ENCODE data around the gene HTRA3.

HTRA3 gene

DNA sequence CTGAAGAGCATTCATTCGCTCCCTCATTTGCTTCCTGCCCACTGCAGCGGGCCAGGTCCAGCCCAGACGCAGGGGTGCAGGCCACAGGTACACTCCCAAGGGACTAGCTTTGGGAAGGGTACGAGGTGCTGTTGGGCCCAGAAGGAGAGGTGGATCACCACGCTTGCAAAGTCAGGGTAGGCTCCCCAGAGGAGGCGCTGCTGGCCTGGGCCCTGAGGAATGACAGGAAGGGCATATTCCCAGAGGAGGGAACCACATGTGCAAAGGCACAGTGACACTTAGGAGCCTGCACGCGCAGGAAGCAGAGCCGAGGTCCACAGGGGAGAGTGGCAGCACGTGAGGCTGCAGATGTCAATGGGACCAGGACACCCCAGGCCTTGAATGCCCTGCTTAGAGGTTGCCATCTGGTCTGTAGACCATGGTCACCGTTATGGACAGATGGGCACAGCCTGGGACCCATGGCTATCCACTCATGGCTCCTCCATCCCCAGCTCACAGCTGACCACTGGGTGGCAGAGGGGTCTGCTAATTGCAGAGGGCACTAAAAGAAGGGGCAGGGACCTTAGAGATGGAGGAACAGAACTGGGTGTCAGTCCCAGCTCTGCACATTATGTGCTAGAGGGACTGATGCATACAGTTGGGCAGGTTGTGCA is 7.9 kb downstream of the HTRA3 start:
- Histone ChIP-seq H4K5ac (ENCODE audit: low read length) (no peak overlapping the region), H3K27me3 (ENCODE audit: insufficient read depth, low read length, poor library complexity) (no peaks in the 10 kb centered on the region), H2AK5ac (ENCODE audit: low read length) (no peak overlapping the region), H3K4me1 (ENCODE audit: control insufficient read depth, low read depth, low read length) (no peaks in the 10 kb centered on the region), H3K9ac (ENCODE audit: low read length) (no peak overlapping the region), H2BK5ac (ENCODE audit: low read length) (no peak overlapping the region), H2BK15ac (replicated peaks; ENCODE audit: low read depth) (no peak overlapping the region), H3K27ac (ENCODE audit: low read depth, low read length) (no peak overlapping the region), H3K36me3 (ENCODE audit: control insufficient read depth, insufficient read depth, low read length) (no peaks in the 10 kb centered on the region), H2BK120ac (ENCODE audit: low read depth, low read length) (no peak overlapping the region), H3K79me2 (ENCODE audit: control insufficient read depth, insufficient read depth, low read length) (no peaks in the 10 kb centered on the region), H3K4me2 (ENCODE audit: low read length) (no peak overlapping the region), H4K8ac (ENCODE audit: low read depth, low read length) (no peak overlapping the region), H3K56ac (ENCODE audit: low read length) (no peak overlapping the region), H3K18ac (ENCODE audit: low read length) (no peak overlapping the region), H3K4me3 (ENCODE audit: low read length) (no peak overlapping the region), H3K23ac (ENCODE audit: low read length) (no peak overlapping the region), H3K4ac (ENCODE audit: low read depth, low read length) (no peak overlapping the region), H3K79me1 (ENCODE audit: low read length) (no peaks in the 10 kb centered on the region)
- DNase-seq = no peak
- WGBS (ENCODE audit: extremely low coverage, insufficient coverage, low lambda C conversion rate) = no CpG with 5 or more reads among the region's 11 CpGs

- Histone ChIP-seq H3K79me1 (ENCODE audit: low read length) (no peaks in the 10 kb centered on the region), H2BK15ac (replicated peaks; ENCODE audit: low read depth) (no peak overlapping the region), H3K23ac (ENCODE audit: low read length) (no peak overlapping the region), H3K36me3 (ENCODE audit: control insufficient read depth, insufficient read depth, low read length) (no peaks in the 10 kb centered on the region), H2BK120ac (ENCODE audit: low read depth, low read length) (no peak overlapping the region), H3K4me1 (ENCODE audit: control insufficient read depth, low read depth, low read length) (no peaks in the 10 kb centered on the region), H3K56ac (ENCODE audit: low read length) (no peak overlapping the region), H3K18ac (ENCODE audit: low read length) (no peak overlapping the region), H3K4me2 (ENCODE audit: low read length) (no peak overlapping the region), H4K5ac (ENCODE audit: low read length) (no peak overlapping the region), H4K8ac (ENCODE audit: low read depth, low read length) (no peak overlapping the region), H3K27me3 (ENCODE audit: insufficient read depth, low read length, poor library complexity) (no peaks in the 10 kb centered on the region), H2AK5ac (ENCODE audit: low read length) (no peak overlapping the region), H3K4ac (ENCODE audit: low read depth, low read length) (no peak overlapping the region), H2BK5ac (ENCODE audit: low read length) (no peak overlapping the region), H3K9ac (ENCODE audit: low read length) (no peak overlapping the region), H3K27ac (ENCODE audit: low read depth, low read length) (no peak overlapping the region), H3K79me2 (ENCODE audit: control insufficient read depth, insufficient read depth, low read length) (no peaks in the 10 kb centered on the region), H3K4me3 (ENCODE audit: low read length) (no peak overlapping the region)
- no peak for DNase-seq
- WGBS (ENCODE audit: extremely low coverage, insufficient coverage, low lambda C conversion rate) = no CpG with 5 or more reads among the region's 6 CpGs
Observed at GRCh38 chr4:8278009-8278395, 8.4 kb downstream of the HTRA3 start.

DNA sequence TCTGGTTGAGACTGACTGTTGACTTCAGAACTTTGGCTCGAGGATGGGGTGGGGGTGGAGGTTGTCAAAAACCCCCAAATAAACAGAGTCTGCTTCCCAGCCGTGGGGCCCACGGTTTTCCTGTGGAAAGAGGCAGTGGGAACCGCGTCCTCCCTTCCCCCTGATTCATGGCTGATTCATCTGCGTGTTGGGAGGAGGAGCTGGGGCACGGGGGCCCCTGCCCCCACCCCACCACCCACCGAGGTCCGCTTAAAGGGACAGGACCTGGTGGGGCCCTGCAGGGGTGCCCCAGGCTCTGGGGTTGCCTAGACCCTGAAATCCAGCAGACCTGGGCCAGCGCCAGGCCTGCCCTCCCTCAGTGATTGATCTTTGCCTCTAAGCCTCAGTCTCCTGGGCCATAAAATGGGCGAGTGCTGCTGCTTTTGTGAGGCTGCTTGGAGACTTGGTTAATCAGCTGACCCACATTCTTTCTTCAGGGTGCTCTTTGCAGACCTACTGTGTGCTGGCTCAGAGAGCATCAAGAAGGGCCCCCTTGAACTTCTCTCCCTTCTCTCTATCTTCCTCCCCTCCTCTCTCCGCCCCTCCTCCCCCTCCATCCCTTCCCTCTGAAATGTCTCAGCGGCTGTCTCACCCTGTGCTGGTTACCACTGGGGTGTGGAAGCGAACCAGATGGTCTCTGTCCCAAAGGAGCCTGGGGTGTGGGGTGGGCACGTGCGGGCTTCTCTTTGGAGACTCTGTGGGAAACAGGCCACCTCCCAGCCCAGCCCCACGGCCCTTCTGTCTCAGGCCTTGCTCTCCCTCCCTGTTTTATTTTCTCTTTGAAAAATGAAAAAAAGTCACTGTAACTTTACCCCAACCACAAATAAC is 9.1 kb downstream of the HTRA3 start:
- H3K23ac ChIP-seq (ENCODE audit: low read length) = no peak overlapping the region
- H4K5ac ChIP-seq (ENCODE audit: low read length) = no peak overlapping the region
- peak overlapping the region; percentile 34 for H3K56ac ChIP-seq (ENCODE audit: low read length)
- no peaks in the 10 kb centered on the region for H3K79me2 ChIP-seq (ENCODE audit: control insufficient read depth, insufficient read depth, low read length)
- no peak overlapping the region for H3K4me3 ChIP-seq (ENCODE audit: low read length)
- H3K18ac ChIP-seq (ENCODE audit: low read length) = no peak overlapping the region
- H3K9ac ChIP-seq (ENCODE audit: low read length) = no peak overlapping the region
- DNase-seq = no peak
- no peak overlapping the region for H2BK120ac ChIP-seq (ENCODE audit: low read depth, low read length)
- no peaks in the 10 kb centered on the region for H3K79me1 ChIP-seq (ENCODE audit: low read length)
- H3K4me1 ChIP-seq (ENCODE audit: control insufficient read depth, low read depth, low read length) = no peaks in the 10 kb centered on the region
- H3K27ac ChIP-seq (ENCODE audit: low read depth, low read length) = no peak overlapping the region
- WGBS (ENCODE audit: extremely low coverage, insufficient coverage, low lambda C conversion rate) = no CpG with 5 or more reads among the region's 17 CpGs
- H3K4ac ChIP-seq (ENCODE audit: low read depth, low read length) = no peak overlapping the region
- no peak overlapping the region for H2BK5ac ChIP-seq (ENCODE audit: low read length)
- H4K8ac ChIP-seq (ENCODE audit: low read depth, low read length) = no peak overlapping the region
- no peak overlapping the region for H3K4me2 ChIP-seq (ENCODE audit: low read length)
- H3K36me3 ChIP-seq (ENCODE audit: control insufficient read depth, insufficient read depth, low read length) = no peaks in the 10 kb centered on the region
- H2BK15ac ChIP-seq (replicated peaks; ENCODE audit: low read depth) = no peak overlapping the region
- H3K27me3 ChIP-seq (ENCODE audit: insufficient read depth, low read length, poor library complexity) = no peaks in the 10 kb centered on the region
- no peak overlapping the region for H2AK5ac ChIP-seq (ENCODE audit: low read length)

GRCh38 chr4:8279321-8280157 is 10.0 kb downstream of the HTRA3 start:
- Histone ChIP-seq H2AK5ac (ENCODE audit: low read length) (no peak overlapping the region), H2BK120ac (ENCODE audit: low read depth, low read length) (no peak overlapping the region), H4K8ac (ENCODE audit: low read depth, low read length) (no peak overlapping the region), H3K4me2 (ENCODE audit: low read length) (no peak overlapping the region), H3K18ac (ENCODE audit: low read length) (no peak overlapping the region), H3K36me3 (ENCODE audit: control insufficient read depth, insufficient read depth, low read length) (no peaks in the 10 kb centered on the region), H2BK15ac (replicated peaks; ENCODE audit: low read depth) (no peak overlapping the region), H4K5ac (ENCODE audit: low read length) (no peak overlapping the region), H3K4me3 (ENCODE audit: low read length) (no peak overlapping the region), H3K56ac (ENCODE audit: low read length) (no peak overlapping the region), H3K27ac (ENCODE audit: low read depth, low read length) (no peak overlapping the region), H3K4ac (ENCODE audit: low read depth, low read length) (no peak overlapping the region), H3K79me1 (ENCODE audit: low read length) (no peaks in the 10 kb centered on the region), H3K27me3 (ENCODE audit: insufficient read depth, low read length, poor library complexity) (no peaks in the 10 kb centered on the region), H3K79me2 (ENCODE audit: control insufficient read depth, insufficient read depth, low read length) (no peaks in the 10 kb centered on the region), H3K23ac (ENCODE audit: low read length) (no peak overlapping the region), H2BK5ac (ENCODE audit: low read length) (no peak overlapping the region), H3K9ac (ENCODE audit: low read length) (no peak overlapping the region), H3K4me1 (ENCODE audit: control insufficient read depth, low read depth, low read length) (no peaks in the 10 kb centered on the region)
- no CpG with 5 or more reads among the region's 22 CpGs for WGBS (ENCODE audit: extremely low coverage, insufficient coverage, low lambda C conversion rate)
- no peak for DNase-seq

- Histone ChIP-seq H2BK120ac (ENCODE audit: low read depth, low read length) (no peak overlapping the region), H3K23ac (ENCODE audit: low read length) (no peak overlapping the region), H3K4me2 (ENCODE audit: low read length) (no peak overlapping the region), H3K4me3 (ENCODE audit: low read length) (no peak overlapping the region), H3K79me1 (ENCODE audit: low read length) (no peaks in the 10 kb centered on the region), H4K8ac (ENCODE audit: low read depth, low read length) (no peak overlapping the region), H3K4me1 (ENCODE audit: control insufficient read depth, low read depth, low read length) (no peaks in the 10 kb centered on the region), H3K27me3 (ENCODE audit: insufficient read depth, low read length, poor library complexity) (no peaks in the 10 kb centered on the region), H2AK5ac (ENCODE audit: low read length) (no peak overlapping the region), H3K9ac (ENCODE audit: low read length) (no peak overlapping the region), H3K36me3 (ENCODE audit: control insufficient read depth, insufficient read depth, low read length) (no peaks in the 10 kb centered on the region), H3K18ac (ENCODE audit: low read length) (no peak overlapping the region), H3K4ac (ENCODE audit: low read depth, low read length) (no peak overlapping the region), H3K56ac (ENCODE audit: low read length) (no peak overlapping the region), H3K79me2 (ENCODE audit: control insufficient read depth, insufficient read depth, low read length) (no peaks in the 10 kb centered on the region), H2BK5ac (ENCODE audit: low read length) (no peak overlapping the region), H3K27ac (ENCODE audit: low read depth, low read length) (no peak overlapping the region), H2BK15ac (replicated peaks; ENCODE audit: low read depth) (no peak overlapping the region), H4K5ac (ENCODE audit: low read length) (no peak overlapping the region)
- no CpG with 5 or more reads among the region's 25 CpGs for WGBS (ENCODE audit: extremely low coverage, insufficient coverage, low lambda C conversion rate)
- DNase-seq = no peak
Observed at GRCh38 chr4:8280158-8280875, 10.8 kb downstream of the HTRA3 start.

Measured in mesendoderm (in vitro differentiated cells).